Astrocyte of the spinal cord (primary cell): Measurements from ENCODE around the gene ZNF783.
"Not testable (repeated sequence)": the region's sequence is repeated elsewhere in the genome, so short reads cannot be mapped to it uniquely, and the experiment has no call there.

ENCODE experiments used
- DNase-seq: peaks from one replicate; pipeline ENCODE4 v3.0.0; 2011; ENCODE audit warnings: low read depth, low spot score
- H3K4me3 ChIP-seq: 2 replicates; pipeline ENCODE4 v1.5.1; 2011; ENCODE audit warnings: low read depth, mild to moderate bottlenecking, low read length, moderate library complexity
- in situ Hi-C: cut with HindIII; loops from 2 replicates; pipeline ENCODE4 v1.10.0; 2017; ENCODE audit warnings: low sequenced_read_pairs
- TF ChIP-seq, protein P1 (sequence below): IDR thresholded peaks from 2 replicates; pipeline ENCODE4 v1.5.1; 2012; ENCODE audit warnings: low read depth, mild to moderate bottlenecking, low read length, inconsistent platforms

Gene ZNF783

DNA sequence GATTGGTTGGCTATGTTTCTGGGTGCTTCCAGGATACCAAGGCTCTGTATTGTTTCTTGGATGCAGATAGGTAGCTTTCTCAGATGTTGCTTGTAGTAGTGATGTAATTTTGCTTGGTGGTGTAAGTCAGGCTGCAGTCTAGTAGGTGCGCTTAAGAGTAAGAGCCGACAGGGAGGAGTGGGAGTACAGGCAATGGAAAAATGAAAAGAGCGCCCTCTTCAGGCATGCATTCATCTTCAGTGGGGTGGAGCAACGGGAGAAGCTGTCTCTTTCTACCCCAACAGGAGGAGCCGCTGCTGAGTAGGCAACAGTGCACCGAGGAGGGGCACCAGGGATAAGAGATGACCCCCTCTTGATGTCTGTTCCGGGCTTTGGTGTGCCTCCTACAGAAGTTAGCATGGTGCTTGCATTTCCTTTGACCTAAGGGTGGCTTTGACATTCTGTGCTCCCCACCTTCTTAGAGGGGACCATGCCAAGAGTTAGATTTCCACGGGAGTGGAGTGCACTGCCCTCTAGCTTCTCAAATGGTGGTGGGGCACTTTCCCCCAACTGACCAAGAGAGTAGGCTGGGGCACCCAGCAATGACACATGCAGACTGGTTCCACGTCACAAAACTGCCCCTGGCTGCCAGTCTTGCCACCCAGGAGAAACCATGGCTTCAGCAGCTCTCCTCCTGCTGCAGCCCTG, 56.1 kb downstream of the ZNF783 start:
- no peak for DNase-seq
- TF ChIP-seq, protein P1, sequence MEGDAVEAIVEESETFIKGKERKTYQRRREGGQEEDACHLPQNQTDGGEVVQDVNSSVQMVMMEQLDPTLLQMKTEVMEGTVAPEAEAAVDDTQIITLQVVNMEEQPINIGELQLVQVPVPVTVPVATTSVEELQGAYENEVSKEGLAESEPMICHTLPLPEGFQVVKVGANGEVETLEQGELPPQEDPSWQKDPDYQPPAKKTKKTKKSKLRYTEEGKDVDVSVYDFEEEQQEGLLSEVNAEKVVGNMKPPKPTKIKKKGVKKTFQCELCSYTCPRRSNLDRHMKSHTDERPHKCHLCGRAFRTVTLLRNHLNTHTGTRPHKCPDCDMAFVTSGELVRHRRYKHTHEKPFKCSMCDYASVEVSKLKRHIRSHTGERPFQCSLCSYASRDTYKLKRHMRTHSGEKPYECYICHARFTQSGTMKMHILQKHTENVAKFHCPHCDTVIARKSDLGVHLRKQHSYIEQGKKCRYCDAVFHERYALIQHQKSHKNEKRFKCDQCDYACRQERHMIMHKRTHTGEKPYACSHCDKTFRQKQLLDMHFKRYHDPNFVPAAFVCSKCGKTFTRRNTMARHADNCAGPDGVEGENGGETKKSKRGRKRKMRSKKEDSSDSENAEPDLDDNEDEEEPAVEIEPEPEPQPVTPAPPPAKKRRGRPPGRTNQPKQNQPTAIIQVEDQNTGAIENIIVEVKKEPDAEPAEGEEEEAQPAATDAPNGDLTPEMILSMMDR: no peak
- in situ Hi-C loops: no loop called here
- H3K4me3 ChIP-seq: no peak overlapping the region

DNA sequence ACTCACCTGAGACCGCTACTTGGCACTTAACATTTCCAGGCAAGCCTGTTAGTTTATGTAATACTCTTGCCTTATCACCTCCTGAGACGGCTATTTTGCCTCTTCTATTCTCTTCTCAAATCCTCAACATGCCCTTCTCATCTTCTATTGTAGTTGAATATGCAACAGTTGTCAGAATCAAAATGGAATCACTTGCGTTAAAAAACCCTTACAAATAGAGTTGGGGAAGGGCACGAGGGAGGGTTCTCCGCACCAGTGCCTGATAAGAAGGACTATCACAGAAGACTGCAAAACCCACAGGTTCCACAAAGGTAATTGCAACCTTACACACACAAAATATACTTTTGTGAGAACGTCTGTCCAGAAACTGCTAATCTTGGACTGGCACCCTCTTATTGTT, 57.4 kb downstream of the ZNF783 start:
- in situ Hi-C loops: no loop called here
- TF ChIP-seq, protein P1: no peak
- no peak overlapping the region for H3K4me3 ChIP-seq
- no peak for DNase-seq

DNA sequence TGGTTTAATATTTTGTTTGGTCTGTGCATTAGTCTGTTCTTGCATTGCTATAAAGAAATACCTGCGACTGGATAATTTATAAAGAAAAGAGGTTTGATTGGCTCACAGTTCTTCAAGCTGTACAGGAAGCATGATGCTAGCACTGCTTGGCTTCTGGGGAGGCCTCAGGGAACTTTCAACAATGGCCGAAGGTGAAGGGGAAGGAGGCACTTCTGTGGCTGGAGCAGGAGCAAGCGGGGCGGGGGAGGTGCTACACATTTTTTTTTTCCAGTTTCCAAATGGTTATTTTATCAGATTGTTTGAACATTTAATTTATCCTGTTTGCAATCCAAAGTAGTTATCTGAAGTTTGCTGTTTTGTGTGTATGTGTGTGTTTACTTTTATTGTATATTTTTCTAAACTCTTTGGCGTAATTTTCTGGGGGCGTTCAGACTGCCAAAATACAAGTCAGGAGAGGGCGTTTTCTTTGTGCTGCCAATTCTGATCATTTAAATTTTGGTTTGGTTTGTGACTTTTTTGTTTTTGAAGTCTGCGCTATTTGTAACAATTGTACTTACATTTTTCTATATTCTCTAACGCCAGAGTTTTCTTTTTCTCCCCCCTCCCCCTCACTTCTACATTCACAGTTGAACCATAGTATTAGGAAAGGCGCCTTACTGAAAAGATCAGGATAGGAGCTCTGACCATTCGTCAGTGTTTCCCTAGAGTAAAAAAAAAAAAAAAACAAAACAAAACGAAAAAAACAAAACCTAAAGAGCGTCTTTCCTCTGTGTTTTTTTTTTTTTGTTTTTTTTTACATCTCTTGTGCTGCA, 58.5 kb downstream of the ZNF783 start:
- no peak for DNase-seq
- TF ChIP-seq, protein P1: no peak
- H3K4me3 ChIP-seq: no peak overlapping the region
- in situ Hi-C loops: no loop called here

DNA sequence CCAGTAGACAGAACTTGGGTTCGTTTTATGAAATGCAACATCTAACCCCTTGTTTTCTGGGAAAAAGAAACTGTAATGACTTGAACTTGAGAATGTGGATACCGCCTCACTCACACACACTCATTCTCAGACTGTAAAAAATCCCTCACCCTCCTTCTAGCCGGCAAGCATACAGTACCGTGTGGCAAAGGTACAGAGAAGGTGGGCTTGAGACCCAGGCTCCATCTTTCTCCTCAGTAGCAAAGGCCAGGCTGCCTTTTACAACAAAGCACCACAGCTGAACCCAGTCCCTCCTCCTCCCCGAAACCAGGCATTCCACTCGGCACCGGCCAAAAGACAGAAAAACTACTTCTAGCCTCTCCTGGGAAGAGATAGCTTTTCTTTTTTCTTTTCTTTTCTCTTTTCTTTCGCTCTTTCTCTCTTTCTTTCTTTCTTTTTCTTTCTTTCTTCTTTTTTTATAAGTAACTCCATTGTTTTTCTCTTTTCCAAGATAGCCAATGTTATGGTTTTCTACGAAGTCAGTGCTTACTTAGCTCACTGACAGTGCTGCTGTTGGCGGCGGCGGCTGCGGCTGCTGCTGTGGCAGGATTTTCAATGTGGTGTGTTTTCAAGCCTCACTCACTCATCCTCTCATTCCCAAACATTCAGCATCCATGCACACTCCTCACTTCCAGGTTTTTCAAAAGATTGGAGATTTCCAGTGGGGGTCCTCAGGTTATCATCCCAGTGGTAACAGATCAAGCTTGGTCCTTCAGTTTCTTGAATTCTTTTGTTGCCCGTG, 59.3 kb downstream of the ZNF783 start:
- in situ Hi-C loops, DNase-seq: not testable (repeated sequence)
- peak overlapping the region; percentile 10 for H3K4me3 ChIP-seq

DNA sequence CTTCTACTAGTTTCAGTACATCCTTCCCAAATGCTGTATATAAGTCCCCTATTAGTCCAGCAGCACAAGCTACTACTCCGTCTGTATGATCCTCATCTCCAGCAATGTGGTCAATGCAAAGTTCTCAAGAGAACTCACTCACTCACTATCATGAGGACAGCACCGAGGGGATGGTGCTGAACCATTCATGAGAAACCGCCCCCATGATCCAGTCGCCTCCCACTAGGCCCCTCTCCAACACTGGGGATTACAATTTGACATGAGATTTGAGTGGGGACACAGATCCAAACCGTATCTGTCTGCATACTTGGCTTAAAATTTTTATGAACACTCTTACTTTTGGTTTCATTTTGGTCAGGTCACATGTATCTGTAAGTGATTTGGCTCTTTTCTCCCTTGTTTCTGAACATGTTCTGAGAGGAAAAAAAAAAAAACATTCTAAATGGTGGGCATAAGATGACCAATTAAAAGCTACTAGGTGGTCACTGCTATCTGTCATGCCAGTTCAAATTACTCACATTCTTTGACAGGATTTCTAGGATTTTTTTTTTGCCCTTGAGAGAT, 60.1 kb downstream of the ZNF783 start:
- in situ Hi-C loops: no loop called here
- H3K4me3 ChIP-seq: peak overlapping the region; percentile 10
- TF ChIP-seq, protein P1: no peak
- DNase-seq: peak; percentile 13

DNA sequence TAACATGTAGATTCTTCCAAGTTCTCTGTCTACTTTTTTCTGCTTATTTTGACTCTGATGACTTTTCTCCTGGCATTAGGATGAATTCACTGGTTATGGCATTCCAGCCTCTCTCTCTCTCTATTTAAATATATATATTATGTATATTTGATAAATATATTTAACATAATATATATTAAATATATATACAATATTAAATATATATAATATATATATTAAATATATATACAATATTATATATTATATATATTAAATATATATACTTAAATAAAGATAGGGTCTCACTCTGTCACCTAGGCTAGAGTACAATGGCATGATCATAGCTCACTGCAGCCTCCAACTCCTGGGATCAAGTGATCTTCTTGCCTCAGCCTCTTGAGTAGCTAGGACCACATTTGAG, 60.7 kb downstream of the ZNF783 start:
- no peak overlapping the region for H3K4me3 ChIP-seq
- TF ChIP-seq, protein P1: no peak
- DNase-seq: no peak
- in situ Hi-C loops: no loop called here
